MCF 10A (cell line): Measurements from ENCODE around the gene CEACAM7. TPM values are rescaled to one million over a fixed set of nuclear protein-coding genes. Genes with fewer than 3 reads are reported as not detected.
"Not testable (repeated sequence)": the region's sequence is repeated elsewhere in the genome, so short reads cannot be mapped to it uniquely, and the experiment has no call there.

ENCODE experiments used
- BruUV-seq: library from RNA; stranded (reverse); fragments of 400-500 nt; replicated peaks from 2 replicates; lab custom pipeline; 2021; lab: Mats Ljungman, UMichigan
- CTCF ChIA-PET: fragments of 300-600 bp; sonication (Branson Sonifier 250); formaldehyde crosslinking; extraction: SDS; loops from one replicate; lab custom pipeline; 2021; ENCODE audit warnings: antibody characterized with exemption, inconsistent platforms; lab: Yijun Ruan, JAX
- POLR2A ChIA-PET: fragments of 300-600, 350-650 bp; sonication (Branson Sonifier 250); formaldehyde crosslinking; extraction: SDS; loops from one replicate; lab custom pipeline; 2020; ENCODE audit warnings: antibody characterized with exemption, inconsistent platforms; lab: Yijun Ruan, JAX
- DNase-seq: peaks from one replicate; pipeline ENCODE4 v3.0.0-alpha.2; 2018; ENCODE audit not compliant: unreplicated experiment
- H3K27ac Mint-ChIP-seq: one replicate; pipeline ENCODE4 v1.8.0; 2022; ENCODE audit warnings: mild to moderate bottlenecking, low read depth, mixed read lengths; ENCODE audit not compliant: unreplicated experiment
- H3K27me3 Mint-ChIP-seq: one replicate; pipeline ENCODE4 v1.8.0; 2022; ENCODE audit warnings: mixed read lengths; ENCODE audit not compliant: insufficient read depth, unreplicated experiment
- H3K36me3 Mint-ChIP-seq: one replicate; pipeline ENCODE4 v1.8.0; 2022; ENCODE audit warnings: mild to moderate bottlenecking, moderate library complexity, mixed read lengths; ENCODE audit not compliant: insufficient read depth, unreplicated experiment
- H3K4me1 Mint-ChIP-seq: one replicate; pipeline ENCODE4 v1.8.0; 2022; ENCODE audit warnings: mixed read lengths; ENCODE audit not compliant: insufficient read depth, unreplicated experiment
- H3K4me3 Mint-ChIP-seq: one replicate; pipeline ENCODE4 v1.8.0; 2022; ENCODE audit warnings: mild to moderate bottlenecking, moderate library complexity, mixed read lengths; ENCODE audit not compliant: unreplicated experiment
- H3K9me3 Mint-ChIP-seq: one replicate; pipeline ENCODE4 v1.8.0; 2022; ENCODE audit warnings: mixed read lengths; ENCODE audit not compliant: unreplicated experiment
- CTCF ChIP-seq: fragments of 200-600 bp; IDR thresholded peaks from one replicate; pipeline ENCODE4 v1.8.0; 2022; ENCODE audit warnings: antibody characterized with exemption, mild to moderate bottlenecking; ENCODE audit not compliant: unreplicated experiment
- intact Hi-C: fragments of 100-400 bp; cut with micrococcal nuclease; formaldehyde crosslinking; loops from 2 replicates; pipeline ENCODE4 v1.14.1; 2022
- total RNA-seq: library from RNA; stranded (reverse); gene quantifications from 2 replicates; pipeline ENCODE4 v1.2.3, GENCODE V29; 2022

Gene CEACAM7
- total RNA-seq, 1 experiment from 2014 or later = not detected

- POLR2A ChIA-PET = no interaction called here
- H3K36me3 Mint-ChIP-seq = no peaks in the 10 kb centered on the region
- intact Hi-C loops = no loop called here
- H3K27ac Mint-ChIP-seq = no peak overlapping the region
- no peak for TF ChIP-seq CTCF
- peaks cover 98% of the 10 kb centered on the region for H3K27me3 Mint-ChIP-seq
- H3K4me3 Mint-ChIP-seq = no peak overlapping the region
- CTCF ChIA-PET = interaction anchor here (1.2 kb wide), 1 partner anchor 42 kb away, joined by 4 read pairs; no protein-coding TSS in a partner anchor
- H3K9me3 Mint-ChIP-seq = no peaks in the 10 kb centered on the region
- DNase-seq = no peak
- BruUV-seq = no TSS peak
- H3K4me1 Mint-ChIP-seq = no peaks in the 10 kb centered on the region
Observed at GRCh38 chr19:41711376-41712261, 23.5 kb upstream of the CEACAM7 start.

DNA sequence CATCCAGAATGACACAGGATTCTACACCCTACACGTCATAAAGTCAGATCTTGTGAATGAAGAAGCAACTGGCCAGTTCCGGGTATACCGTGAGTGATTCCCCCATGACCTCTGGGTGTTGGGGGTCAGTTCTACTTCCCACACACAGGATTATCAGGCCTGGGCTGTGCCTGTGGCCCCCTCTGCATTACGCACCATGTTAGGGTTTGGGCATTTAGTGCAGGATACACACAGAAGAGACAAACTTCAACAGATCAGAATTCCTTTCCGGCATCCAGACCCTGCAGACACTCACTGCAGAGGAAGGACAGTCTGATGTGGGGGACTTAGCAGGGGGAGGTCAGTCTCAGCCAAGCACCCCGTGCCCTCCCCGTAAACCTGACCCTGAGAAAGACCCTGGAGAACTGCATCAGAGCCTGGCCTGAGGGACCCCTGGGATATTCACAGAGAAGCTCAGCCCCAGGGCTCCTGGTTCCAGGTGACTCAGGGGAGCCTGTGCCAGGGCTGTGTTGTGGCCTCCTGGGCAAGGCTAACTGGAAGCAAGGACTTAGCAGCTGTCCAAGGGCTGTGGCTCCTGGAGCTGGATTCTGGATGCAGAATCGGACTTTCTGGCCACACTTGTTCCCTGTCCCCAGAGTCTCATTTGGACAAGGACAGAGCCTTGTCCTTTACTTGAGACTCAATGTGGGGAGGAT, 22.0 kb upstream of the CEACAM7 start:
- H3K4me3 Mint-ChIP-seq = no peak overlapping the region
- no TSS peak for BruUV-seq
- ChIA-PET CTCF (interaction anchor here (1.2 kb wide), 1 partner anchor 43 kb away, joined by 4 read pairs; no protein-coding TSS in a partner anchor), POLR2A (no interaction called here)
- DNase-seq = no peak
- H3K4me1 Mint-ChIP-seq = no peaks in the 10 kb centered on the region
- peaks cover 98% of the 10 kb centered on the region for H3K27me3 Mint-ChIP-seq
- intact Hi-C loops = no loop called here
- H3K36me3 Mint-ChIP-seq = no peaks in the 10 kb centered on the region
- TF ChIP-seq CTCF = no peak
- H3K9me3 Mint-ChIP-seq = no peaks in the 10 kb centered on the region
- no peak overlapping the region for H3K27ac Mint-ChIP-seq

DNA sequence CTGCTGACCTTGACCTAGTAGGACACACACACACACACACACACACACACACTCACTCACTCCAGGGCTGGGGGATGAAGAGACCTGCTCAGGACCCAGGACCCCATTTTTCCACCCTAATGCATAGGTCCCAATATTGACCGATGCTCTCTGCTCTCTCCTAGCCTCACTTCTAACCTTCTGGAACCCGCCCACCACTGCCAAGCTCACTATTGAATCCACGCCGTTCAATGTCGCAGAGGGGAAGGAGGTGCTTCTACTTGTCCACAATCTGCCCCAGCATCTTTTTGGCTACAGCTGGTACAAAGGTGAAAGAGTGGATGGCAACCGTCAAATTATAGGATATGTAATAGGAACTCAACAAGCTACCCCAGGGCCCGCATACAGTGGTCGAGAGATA, 21.4 kb upstream of the CEACAM7 start:
- H3K27ac Mint-ChIP-seq, H3K4me3 Mint-ChIP-seq, H3K36me3 Mint-ChIP-seq, DNase-seq, H3K9me3 Mint-ChIP-seq, POLR2A ChIA-PET, BruUV-seq, intact Hi-C loops, H3K4me1 Mint-ChIP-seq, CTCF ChIA-PET: not testable (repeated sequence)
- H3K27me3 Mint-ChIP-seq = peaks cover 98% of the 10 kb centered on the region

DNA sequence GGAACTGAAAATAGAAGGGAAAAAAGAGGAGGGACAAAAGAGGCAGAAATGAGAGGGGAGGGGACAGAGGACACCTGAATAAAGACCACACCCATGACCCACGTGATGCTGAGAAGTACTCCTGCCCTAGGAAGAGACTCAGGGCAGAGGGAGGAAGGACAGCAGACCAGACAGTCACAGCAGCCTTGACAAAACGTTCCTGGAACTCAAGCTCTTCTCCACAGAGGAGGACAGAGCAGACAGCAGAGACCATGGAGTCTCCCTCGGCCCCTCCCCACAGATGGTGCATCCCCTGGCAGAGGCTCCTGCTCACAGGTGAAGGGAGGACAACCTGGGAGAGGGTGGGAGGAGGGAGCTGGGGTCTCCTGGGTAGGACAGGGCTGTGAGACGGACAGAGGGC, 20.4 kb upstream of the CEACAM7 start, which contains the start of gene CEACAM5:
Gene CEACAM5, plus strand, starts transcription at position 146 of the 400 bp plus-strand sequence. Its CDS starts 106 bp downstream, at position 252.
- H3K9me3 Mint-ChIP-seq = no peaks in the 10 kb centered on the region
- H3K4me3 Mint-ChIP-seq = no peak within 1 kb of the TSS
- H3K4me1 Mint-ChIP-seq = no peaks in the 10 kb centered on the region
- POLR2A ChIA-PET = no interaction called here
- H3K36me3 Mint-ChIP-seq = no peaks in the 10 kb centered on the region
- CTCF ChIA-PET = interaction anchor here (0.6 kb wide), 1 partner anchor 45 kb away, joined by 3 read pairs; no protein-coding TSS in a partner anchor
- BruUV-seq = no TSS peak
- intact Hi-C loops = no loop called here
- H3K27ac Mint-ChIP-seq = no peak within 1 kb of the TSS
- no peak for DNase-seq
- TF ChIP-seq CTCF = no peak
- H3K27me3 Mint-ChIP-seq = peaks cover 98% of the 10 kb centered on the region
